Hepatocyte (in vitro differentiated cells): ENCODE results near the gene SHC3.

Experiments used
- CTCF ChIP-seq: fragments of 200-600 bp; sonication (generic); IDR thresholded peaks from 2 replicates; pipeline ENCODE4 v1.5.1; 2016; ENCODE audit warnings: antibody characterized with exemption, mild to moderate bottlenecking; ENCODE audit not compliant: poor library complexity
- EZH2 ChIP-seq: fragments of 200-600 bp; sonication (generic); IDR thresholded peaks from 2 replicates; pipeline ENCODE4 v1.6.1; 2016; ENCODE audit warnings: antibody characterized with exemption, mild to moderate bottlenecking, borderline replicate concordance

- TF ChIP-seq CTCF = no peak
- no peak for TF ChIP-seq EZH2
These were observed 12.7 kb downstream of the SHC3 start for GRCh38 chr9:89165880-89166279.
